GM21723 (cell line): ENCODE measurements around the gene CRTC2.

Experiments used
- ATAC-seq: cut with Tn5 transposase; IDR thresholded peaks from one replicate; pipeline ENCODE4 v1.9.1; 2021; ENCODE audit warnings: mild to moderate bottlenecking, moderate library complexity; ENCODE audit not compliant: unreplicated experiment

CRTC2 gene

DNA sequence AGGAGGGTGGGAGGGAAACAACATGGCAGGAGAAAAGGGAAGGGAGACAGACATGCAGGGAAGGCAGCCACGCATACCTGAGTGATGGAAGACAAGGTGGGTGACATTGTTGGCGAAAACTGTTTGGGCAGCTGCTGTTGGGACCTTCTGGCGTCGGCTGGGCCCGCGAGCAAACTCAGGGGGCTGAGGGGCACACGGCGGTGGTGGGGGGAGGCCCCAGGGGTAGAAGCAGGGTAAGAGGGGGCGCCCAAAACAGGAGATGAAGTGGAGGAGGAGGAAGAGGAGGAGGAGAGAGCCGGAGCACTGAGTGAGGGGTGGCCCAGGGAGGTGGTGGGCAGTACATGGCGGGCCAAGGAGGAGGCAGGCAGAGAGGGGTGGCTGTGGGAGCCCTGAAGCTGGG is 7.2 kb downstream of the CRTC2 start:
- ATAC-seq, result no peak

DNA sequence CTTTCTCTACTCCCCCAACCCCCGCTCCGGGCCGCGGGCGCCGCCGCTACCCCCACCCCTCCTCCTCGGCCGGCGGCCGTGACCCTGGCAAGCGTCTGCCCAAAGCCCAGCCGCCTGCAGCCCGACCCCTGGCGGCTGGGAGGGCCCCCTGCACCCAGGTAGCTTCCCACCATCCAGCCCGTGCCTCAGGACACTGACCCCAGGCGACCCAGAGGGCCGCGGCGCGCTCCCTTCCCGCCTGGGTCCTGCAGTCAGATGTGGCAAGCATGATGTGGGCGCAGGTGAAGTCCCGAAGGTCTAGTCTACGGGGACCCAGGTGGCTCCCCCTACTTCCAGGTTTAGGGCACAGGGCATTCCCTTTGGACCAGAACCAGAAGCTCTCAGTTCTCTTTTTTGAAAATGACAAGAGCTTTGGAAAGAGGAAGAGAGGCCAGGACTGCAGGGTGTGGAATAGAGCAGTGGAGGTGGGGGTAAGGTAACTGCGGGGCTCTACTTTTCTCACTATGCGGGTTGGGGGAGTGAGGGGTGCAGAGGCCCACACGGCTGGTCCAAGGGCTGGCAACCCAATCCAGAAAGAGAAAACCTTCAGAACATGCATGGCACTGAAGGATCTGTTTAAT is 11.7 kb downstream of the CRTC2 start, which contains the start of gene DENND4B:
Gene DENND4B (minus strand): TSS at position 97 of the 620 bp plus-strand sequence. CDS start 2,344 bp downstream, outside the sequence.
- peak; percentile 73 for ATAC-seq

DNA sequence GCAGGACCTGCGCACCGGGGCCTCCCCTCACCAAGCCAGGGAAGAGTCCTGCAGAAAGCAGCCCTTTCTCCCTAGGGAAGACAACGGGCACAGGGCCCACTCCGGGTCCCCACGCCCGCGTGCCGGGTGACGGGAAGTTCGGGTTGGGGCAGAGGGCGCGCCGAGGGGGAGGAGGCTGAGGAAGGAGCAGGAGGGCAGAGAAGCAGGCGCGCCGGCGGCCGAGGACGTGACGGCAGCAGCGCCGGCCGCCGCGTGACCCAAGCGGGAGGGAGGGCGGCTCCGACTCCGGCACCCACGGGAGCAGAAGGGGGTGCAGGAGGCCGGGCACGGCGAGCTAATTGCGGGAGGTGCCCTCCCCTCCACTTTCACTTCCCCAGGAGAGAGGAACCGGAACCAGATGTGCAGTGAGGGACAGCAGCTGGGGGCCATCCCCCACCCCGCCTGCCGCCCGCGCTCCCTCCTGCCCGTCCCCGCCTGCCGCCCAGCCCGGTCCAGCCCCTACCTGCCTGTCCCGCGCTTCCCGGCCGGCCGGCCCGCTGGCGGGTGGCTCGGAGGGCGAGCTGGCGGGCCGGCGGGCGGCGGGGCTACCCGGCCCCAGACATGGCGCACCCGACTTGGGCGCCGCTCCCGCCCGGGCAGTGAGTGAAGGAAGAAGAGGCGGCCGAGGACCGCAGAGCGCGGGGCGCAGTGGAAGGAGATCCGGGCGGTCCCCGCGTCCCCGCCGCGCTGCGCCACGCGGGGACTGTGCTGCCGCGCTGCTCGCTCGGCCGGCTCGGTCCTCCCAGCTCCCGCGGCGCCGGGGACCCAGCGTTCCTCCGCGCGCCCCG is 12.4 kb downstream of the CRTC2 start:
- peak; percentile 73 for ATAC-seq

DNA sequence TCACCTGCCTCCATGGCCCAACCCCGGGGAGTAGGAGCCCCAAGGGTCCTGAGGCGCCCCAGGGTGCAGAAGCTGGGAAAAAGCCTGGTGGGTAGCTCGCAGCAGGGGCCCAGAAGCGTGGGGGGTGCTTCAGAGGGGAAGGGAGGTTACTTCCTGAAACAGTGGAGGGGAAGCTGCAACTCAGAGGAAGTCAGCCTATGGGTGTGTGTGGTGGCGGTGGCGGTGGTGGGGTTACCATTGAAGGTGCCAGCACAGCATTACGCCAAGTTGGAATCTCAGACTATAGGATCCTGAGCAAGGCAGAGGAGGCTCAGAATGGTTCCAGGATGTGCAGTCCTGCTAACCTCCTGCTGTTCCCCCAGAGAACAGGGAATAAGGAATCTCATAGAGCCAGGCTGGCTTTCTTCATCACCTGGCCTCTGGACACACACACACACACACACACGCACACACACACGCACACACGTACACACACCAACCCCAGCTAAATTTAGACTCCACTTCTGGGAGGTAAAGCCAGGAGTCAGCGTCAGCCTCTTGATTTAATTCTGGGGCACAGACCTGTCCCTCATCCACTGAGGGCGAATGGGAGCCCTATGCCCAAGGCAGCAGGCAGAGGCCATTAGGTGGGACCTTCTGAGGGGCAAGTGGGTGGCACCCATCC is 13.1 kb downstream of the CRTC2 start:
- ATAC-seq, result peak; percentile 11

DNA sequence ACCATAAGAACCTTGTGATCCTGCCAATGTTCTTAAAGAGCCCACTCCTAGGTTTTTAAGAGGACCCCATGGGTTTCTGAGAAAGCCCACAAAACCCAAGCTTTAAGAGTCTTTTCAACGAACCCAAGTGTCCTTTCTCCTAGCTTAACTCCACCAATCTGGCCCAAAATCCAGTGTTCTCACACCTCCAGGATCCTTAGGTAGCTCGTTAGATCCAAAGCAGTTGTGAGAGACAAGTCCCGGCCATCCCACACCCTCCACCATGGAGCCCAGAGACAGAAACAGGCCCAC is 13.6 kb downstream of the CRTC2 start:
- no peak for ATAC-seq

DNA sequence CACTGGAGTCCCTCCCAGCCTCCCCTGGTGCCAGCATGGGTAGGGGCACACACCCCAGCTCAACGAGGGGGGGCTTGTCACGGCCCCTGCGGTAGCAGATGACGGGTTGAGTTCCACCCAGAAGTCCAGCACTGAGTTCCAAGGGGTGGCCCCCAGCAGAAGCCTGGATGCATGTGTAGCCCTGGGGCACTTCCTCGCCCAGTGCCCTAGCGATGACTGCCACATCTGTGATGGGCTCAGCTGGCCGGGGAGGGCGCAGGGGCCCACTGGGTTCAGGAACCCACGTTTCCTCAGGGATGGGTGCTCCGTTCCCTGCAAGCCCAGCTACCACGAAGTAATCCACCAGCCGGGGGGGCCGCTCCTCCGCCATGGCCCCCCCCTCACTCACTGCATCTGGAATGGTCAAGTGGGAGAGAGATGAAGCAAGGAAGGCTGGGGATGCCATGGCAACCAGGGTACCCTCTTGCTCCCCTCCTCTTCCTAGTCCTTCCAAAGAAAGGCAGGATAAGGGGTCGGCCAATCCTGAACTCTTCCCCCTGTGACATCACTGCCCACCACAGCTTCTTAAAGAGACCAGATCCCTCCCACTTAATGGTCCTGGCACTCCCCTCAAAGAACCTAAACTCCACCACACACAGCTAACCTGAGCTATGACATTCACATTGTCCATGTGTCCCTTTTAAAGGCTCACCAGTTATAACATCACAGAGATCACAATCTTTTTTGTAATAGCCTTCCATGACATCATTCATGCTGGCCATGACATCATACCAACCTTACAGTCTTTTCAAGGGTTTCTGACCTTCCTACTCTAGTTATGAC is 14.2 kb downstream of the CRTC2 start:
- ATAC-seq, result no peak

DNA sequence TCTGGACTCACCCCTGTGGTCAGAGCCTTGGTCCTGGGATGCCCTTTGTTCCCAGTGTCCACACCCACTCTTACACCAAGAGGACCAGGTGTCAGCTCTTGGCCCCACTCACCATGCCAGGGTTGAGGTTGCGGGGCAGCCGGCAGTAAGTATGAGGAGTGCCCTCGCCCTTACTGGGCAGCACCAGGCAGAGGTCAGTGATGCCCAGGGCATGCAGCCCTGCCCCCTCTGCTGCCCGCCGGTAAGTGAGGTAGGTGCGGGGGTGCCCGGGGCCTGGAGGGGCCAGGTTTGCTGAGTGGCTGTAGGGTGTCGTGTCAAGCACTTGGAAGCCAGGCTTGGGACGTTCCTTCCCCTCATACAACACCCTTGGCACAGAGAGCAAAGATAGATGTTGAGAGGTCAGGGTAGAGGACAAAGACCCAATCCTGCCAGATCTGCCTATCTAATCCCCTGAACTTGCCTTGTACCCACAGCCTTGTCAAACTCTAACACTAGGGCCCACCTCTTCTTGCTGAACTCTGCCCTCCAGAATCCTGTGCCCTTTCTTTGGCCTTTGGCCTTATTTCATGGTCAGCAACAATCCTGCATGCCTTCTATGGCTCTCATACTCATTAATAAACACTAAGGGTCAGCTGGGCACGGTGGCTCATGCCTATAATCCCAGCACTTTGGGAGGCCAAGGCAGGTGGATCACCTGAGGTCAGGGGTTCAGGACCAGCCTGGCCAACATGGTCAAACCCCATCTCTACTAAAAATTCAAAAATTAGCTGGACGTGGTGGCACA is 15.5 kb downstream of the CRTC2 start:
- ATAC-seq, result no peak

DNA sequence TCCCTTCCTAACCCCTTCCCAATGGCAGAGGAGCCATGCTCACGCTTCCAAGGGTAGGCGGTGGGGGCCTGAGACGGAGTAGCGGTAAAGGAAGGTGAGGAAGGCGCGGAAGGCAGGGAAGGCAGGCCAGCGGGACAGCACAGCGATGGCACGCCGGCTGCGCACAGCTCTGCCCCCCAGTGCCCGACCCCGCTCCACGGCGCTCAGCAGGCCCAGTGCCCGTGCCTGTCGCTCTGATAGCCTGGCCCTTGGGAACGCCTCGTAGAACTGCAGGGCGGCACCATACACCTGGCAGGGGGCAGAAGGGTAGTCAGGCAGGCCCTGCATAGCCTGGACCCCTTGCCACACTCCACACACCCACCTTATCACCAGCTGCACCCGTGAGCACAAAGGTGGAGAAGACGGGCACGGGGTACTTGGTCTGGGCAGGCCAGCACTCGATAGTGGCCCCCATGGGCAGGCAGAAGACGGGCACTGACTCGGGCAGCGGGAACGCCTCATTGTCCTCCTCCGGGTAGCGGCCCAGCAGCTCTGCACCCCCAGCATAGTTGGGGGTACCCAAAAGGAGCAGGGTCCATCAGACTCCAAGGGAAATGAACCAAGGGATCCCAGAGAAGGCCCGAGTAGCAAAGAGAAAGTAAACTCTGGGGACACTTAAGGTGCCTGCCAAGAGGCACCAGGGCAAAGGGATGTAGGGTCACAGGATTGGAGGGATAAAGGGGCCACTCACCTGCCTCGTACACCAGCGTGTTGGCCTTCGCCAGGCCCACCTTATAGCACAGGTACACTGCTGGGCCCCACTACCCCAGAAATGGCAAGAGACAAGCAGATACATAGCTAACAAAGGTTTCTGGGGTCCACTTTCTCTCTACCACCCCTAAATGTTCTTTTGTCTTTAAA is 16.3 kb downstream of the CRTC2 start:
- ATAC-seq, result no peak

DNA sequence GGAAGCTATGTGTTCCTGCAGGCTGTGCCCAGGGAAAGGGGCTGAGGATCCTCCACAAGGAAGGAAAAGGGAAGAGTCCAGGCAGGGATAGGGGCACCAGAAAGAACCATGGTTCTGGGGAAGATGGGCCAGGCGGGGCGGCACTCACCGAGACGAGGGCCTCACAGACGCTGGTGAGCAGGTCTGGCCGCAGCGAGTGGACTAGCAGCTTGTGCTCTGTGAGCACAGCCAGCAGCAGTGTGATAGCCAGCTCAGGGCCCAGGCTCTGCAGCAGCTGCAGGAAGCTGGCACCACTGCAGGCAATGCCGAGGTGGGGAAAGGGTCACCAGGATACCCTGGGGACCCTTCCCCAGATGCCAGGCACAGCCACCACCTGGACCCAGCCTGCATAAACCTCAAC is 17.7 kb downstream of the CRTC2 start:
- no peak for ATAC-seq

DNA sequence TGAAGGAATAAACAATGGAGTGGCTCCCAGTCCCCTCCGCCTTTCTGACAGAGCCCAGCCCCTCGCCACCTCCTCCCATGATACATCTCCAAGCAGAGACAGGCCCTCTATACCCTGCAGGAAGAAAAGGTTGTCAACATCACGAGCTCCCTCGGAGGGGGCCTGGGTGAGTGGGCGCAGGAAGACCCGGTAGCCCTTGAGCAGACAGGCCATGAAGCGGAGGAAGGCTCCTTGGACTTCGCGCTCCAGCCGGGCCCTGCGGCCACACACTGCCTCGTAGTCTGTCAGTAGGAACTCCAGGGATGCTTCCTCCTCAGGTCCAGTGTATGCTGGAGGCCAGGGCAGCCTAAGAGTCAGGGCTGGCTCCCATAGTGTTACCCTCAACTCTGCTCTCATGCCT is 18.9 kb downstream of the CRTC2 start:
- ATAC-seq, result no peak

DNA sequence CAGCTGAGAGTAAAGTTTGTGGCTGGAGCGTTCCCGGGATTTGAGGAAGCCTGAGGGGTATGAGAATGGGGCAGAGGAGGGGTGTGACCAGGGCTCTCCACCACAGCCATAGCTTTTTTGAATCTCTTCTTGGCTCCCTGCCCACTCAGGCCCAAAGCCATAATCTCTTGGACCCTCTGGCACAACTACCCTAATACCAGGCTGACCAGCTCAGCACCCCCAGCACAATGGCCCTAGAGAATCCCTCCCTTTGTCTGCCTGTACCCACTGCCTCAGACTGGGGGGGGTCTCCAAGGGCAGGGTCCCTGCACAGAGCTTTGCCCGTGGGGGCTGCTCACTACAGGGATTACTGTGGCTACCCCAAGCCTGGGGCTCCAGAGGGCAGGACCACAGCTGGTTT is 19.4 kb downstream of the CRTC2 start:
- ATAC-seq, result no peak

DNA sequence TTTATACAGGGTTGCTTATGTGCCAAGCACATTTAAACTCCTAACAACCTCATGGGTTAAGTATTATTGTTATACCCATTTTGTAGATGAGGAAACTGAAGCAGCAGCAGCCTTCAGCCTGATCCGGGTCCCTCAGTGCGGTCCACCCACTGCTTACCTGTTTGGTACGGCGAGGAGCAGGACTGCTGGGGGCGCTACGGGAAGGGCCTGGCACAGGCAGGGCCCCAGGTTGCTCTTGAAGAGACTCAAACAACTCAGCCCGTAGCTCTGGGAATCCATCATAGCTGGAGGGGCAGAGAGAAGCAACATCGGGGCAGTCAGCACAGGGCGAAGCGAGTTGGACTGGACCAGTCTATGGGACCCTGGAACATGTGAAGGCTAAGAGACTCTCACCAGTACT is 21.1 kb downstream of the CRTC2 start:
- ATAC-seq, result no peak

DNA sequence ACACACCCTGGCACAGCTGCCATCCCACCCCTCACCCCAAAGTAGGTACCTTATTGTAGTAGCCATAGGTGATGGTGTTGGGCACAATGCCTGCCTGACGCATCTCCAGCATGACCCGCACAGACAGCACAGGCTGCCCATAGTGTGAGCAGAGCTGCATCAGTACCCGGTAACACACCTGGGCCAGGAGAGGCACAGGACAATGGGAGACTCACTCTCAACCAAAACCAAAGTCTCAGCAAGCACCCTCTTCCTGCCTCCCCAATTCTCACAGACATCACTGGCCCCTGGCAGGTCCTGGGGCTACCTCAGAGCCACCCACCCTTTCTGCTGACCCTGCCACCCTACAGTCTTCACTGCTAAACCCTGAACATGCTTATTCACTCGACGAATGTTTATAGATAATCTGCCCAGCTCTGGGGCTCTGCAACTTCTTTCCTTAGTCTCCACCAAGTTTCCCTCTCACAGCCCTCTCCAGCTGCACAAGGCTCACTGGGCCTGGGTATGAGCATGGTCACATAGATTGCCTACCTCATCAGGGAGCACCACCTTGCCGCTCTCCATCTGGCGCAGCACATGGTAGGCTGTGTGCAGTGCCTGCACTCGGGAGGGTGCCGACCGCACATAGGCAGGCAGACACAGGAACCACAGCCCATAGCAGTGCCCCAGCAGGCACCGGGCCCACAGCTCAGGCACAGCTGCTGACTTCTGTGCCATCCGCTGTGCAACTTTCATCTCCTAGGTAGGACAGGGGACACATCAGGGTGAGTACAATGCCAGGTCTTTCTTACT is 22.2 kb downstream of the CRTC2 start:
- no peak for ATAC-seq

DNA sequence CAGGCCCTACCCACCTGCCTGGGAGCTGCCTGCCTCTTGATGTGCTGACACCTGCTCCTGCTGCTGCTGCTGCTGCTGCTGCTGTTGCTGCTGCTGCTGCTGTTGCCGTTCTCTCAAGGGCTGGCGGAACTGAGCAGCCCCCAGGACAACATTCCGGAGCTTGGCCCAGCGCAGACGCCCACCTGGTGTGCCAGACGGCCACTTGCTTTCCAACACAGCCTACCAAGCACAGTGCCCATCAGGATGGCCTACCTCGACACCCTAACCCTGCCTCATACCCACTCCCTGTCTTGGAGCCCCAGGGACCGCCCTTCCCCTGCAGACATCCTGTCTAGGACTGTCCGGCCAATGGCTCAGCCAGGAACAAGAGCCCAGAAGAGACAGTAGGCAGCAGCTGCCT is 23.7 kb downstream of the CRTC2 start:
- ATAC-seq, result no peak

DNA sequence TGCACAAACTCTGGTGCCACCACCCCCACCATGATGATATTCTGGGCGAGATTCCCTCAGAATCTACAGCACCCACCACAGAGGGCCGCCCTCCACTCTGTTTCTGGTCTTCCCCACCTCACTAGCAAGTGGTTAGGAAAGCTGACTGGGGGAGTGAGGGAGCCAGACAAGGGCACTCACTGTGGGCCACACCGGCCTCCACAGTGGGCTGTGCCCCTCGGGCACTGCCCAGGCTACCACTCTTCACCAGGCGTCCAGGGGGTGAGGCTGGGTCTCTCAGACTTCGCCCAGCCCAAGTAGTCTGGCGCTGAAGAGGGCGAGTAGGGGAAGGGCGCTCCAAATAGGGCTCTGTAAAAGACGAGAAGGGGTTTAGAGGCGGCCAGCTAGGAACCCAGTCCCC is 24.5 kb downstream of the CRTC2 start:
- ATAC-seq, result no peak

DNA sequence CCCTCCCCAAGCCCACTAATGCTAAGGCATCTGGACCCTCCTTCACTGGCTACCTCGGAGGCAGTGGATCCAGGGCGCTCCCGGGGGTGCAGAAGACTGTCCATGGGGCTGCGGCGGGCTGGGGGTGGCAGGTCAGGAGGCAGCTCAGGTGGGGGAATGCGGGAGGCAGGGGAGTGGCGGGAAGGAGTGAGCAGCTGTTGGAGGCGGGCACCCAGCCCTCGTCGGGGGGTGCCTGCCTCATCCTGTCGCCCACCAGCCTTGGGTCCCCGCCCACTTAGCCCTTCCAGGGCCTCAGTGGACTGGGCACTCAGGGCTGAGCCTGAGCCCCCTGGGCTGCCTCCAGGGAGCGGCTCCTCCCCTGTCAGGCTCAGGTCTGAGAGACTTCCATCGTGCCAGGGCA is 25.0 kb downstream of the CRTC2 start:
- ATAC-seq, result no peak

DNA sequence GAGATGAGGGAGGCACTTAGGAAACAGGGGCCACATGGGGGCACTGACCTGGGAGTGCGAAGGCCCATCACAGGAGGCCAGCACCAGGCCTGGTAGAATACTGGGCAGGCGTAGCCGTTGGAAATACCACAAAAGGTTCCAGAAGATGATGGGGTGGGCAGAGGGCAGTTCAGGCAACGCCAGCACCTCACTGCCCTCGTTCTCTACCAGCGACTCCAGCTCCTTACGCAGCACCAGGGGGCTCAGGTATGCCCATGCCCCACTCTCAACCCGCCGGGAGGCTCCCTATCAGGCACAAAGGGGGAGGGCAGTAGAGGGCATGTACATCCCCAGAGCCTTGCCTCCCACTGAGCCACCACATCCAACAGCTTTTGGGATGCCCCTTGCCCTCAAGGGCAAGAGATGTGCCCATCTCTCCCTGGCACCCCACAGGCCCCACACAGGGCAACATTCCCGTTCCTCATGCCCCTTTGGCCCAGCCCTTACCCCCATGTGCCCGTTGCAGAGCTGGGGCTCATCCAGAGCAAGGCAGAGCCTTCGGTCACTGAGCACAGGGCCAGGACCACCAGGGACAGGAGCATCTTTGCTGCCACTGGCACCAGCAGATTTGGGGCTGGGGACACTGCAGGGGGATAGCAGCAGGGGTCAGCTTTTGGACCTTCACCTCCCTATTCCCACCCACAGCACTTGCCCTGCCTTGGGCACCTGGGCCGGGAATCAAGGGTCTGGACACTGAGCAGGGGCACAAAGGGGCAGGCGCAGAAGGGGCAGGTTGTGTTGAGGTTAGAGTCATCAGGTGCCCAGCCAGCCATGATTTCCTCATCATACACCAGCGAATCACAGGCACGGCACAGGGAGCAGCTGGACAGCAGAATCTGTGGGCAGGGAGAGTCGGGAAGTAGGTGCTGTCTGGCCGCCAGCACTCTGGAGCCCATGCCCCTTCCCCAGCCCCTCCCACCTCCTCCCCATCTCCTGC is 26.0 kb downstream of the CRTC2 start:
- no peak for ATAC-seq
